Keratinocyte (primary cell): ENCODE results near the gene JADE2. TPM values are rescaled to one million over a fixed set of nuclear protein-coding genes. Genes with fewer than 3 reads are reported as not detected.

Experiments used
- DNase-seq: peaks from one replicate; pipeline ENCODE4 v3.0.0-alpha.2; 2011; ENCODE audit warnings: low read depth, missing footprints, low spot score
- FAIRE-seq: peaks from 2 replicates; lab custom pipeline; 2011; peaks lifted over from hg19 to GRCh38; lab: Jason Lieb, UNC
- H2AFZ ChIP-seq: 2 replicates; pipeline ENCODE4 v1.6.0; 2012; ENCODE audit warnings: low read length, control low read depth, inconsistent platforms; ENCODE audit not compliant: control insufficient read depth
- H3K27ac ChIP-seq: 2 replicates; pipeline ENCODE4 v1.5.1; 2011; ENCODE audit warnings: low read length; ENCODE audit not compliant: control insufficient read depth, insufficient read depth
- H3K27me3 ChIP-seq: 3 replicates; pipeline ENCODE4 v1.6.0; 2011; ENCODE audit warnings: low read length; ENCODE audit not compliant: control insufficient read depth, insufficient read depth; ENCODE audit errors: extremely low read depth
- H3K36me3 ChIP-seq, 2 experiments: 2 replicates in 1 of 2; 3 replicates in 1 of 2; pipeline ENCODE4 v1.5.1; 2011; ENCODE audit warnings: low read length in 2 of 2, mild to moderate bottlenecking in 1 of 2; ENCODE audit not compliant: control insufficient read depth in 2 of 2, insufficient read depth in 2 of 2; ENCODE audit errors: extremely low read depth in 1 of 2
- H3K4me1 ChIP-seq: 3 replicates; pipeline ENCODE4 v1.5.1; 2011; ENCODE audit warnings: low read length; ENCODE audit not compliant: control insufficient read depth, insufficient read depth; ENCODE audit errors: extremely low read depth
- H3K4me2 ChIP-seq: 3 replicates; pipeline ENCODE4 v1.6.0; 2011; ENCODE audit warnings: low read depth, low read length; ENCODE audit not compliant: control insufficient read depth, insufficient read depth; ENCODE audit errors: extremely low read depth
- H3K4me3 ChIP-seq, 3 experiments: fragments of 200-600 bp in 1 of 3; sonication (generic) in 1 of 3; 2 replicates in 2 of 3; 3 replicates in 1 of 3; pipeline ENCODE4 v1.5.1; 2011 to 2016; ENCODE audit warnings: low read length in 3 of 3, mild to moderate bottlenecking in 3 of 3, control low read depth in 2 of 3, inconsistent platforms in 1 of 3, low read depth in 1 of 3, mixed read lengths in 1 of 3, mixed run types in 1 of 3, moderate library complexity in 1 of 3; ENCODE audit not compliant: control insufficient read depth in 2 of 3, insufficient read depth in 2 of 3; ENCODE audit errors: extremely low read depth in 1 of 3
- H3K79me2 ChIP-seq: 2 replicates; pipeline ENCODE4 v1.6.0; 2012; ENCODE audit warnings: low read length; ENCODE audit not compliant: control insufficient read depth, insufficient read depth
- H3K9ac ChIP-seq: 3 replicates; pipeline ENCODE4 v1.6.0; 2011; ENCODE audit warnings: low read length; ENCODE audit not compliant: control insufficient read depth, insufficient read depth; ENCODE audit errors: extremely low read depth
- H3K9me1 ChIP-seq: 3 replicates; pipeline ENCODE4 v1.6.0; 2011; ENCODE audit warnings: low read length; ENCODE audit not compliant: control insufficient read depth, insufficient read depth; ENCODE audit errors: extremely low read depth
- H3K9me3 ChIP-seq: 2 replicates; pipeline ENCODE4 v1.5.1; 2012; ENCODE audit warnings: low read depth, low read length; ENCODE audit not compliant: control insufficient read depth
- H4K20me1 ChIP-seq: 3 replicates; pipeline ENCODE4 v1.6.0; 2011; ENCODE audit warnings: low read length; ENCODE audit not compliant: control insufficient read depth, insufficient read depth; ENCODE audit errors: extremely low read depth
- CTCF ChIP-seq, 3 experiments: IDR thresholded peaks in 1 of 3; conservative IDR thresholded peaks in 1 of 3; optimal IDR thresholded peaks in 1 of 3; 2 replicates in 2 of 3; 3 replicates in 1 of 3; pipeline versions ENCODE3 to v1.5.1; 2011; ENCODE audit warnings: low read length in 3 of 3, mild to moderate bottlenecking in 3 of 3, moderate library complexity in 2 of 3, control low read depth in 1 of 3, inconsistent platforms in 1 of 3; ENCODE audit not compliant: insufficient read depth in 2 of 3; ENCODE audit errors: extremely low read depth in 1 of 3
- EZH2 ChIP-seq: IDR thresholded peaks from one replicate; pipeline ENCODE4 v1.6.1; 2012; ENCODE audit warnings: inconsistent platforms, mild to moderate bottlenecking, low read length, moderate library complexity
- dilution Hi-C: fragments of 300-500 bp; cut with MboI; formaldehyde crosslinking; loops from one replicate; pipeline ENCODE4 v1.7.0; 2020; ENCODE audit warnings: low sequenced_read_pairs; ENCODE audit not compliant: extremely low pct_ligation_motif_present
- polyA plus RNA-seq, 5 experiments: library from polyadenylated mRNA; depleted of rRNA in 3 of 5; stranded (reverse) in 3 of 5; stranded (forward) in 1 of 5; unstranded in 1 of 5; fragments of >200 nt; gene quantifications; 1 replicate in 1 of 5; 2 replicates in 3 of 5; 3 replicates in 1 of 5; pipeline versions ENCODE4 v1.2.1 to v1.2.3, GENCODE V29; 2011 to 2012; ENCODE audit warnings: missing spikeins in 2 of 5, low read depth in 1 of 5, low replicate concordance in 1 of 5

The JADE2 gene
- polyA plus RNA-seq, 1 donor (not counting 4 experiments of a cell fraction or from before 2014, with no cell fraction given), result 11.1 TPM

- no peak for DNase-seq
- dilution Hi-C loops, result no loop called here
- H3K36me3 ChIP-seq, result no peaks in the 10 kb centered on the region
- no peaks in the 10 kb centered on the region for H3K79me2 ChIP-seq
- no peak overlapping the region for H3K27ac ChIP-seq
- TF ChIP-seq EZH2, result no peak
- TF ChIP-seq CTCF (optimal IDR thresholded peaks at IDR 0.05 in 1 of 3, IDR thresholded peaks at IDR 0.05 in 1 of 3, conservative IDR thresholded peaks at IDR 0.05 in 1 of 3; ENCODE audit: extremely low read depth in 1 of 3, insufficient read depth in 2 of 3, low read length in 3 of 3), result no peak
- no peaks in the 10 kb centered on the region for H3K9me3 ChIP-seq
- no peaks in the 10 kb centered on the region for H3K27me3 ChIP-seq
- H3K4me1 ChIP-seq, result no peaks in the 10 kb centered on the region
- no peaks in the 10 kb centered on the region for H4K20me1 ChIP-seq
- H3K9me1 ChIP-seq, result no peaks in the 10 kb centered on the region
- H3K4me3 ChIP-seq, result no peak overlapping the region
- no peak for FAIRE-seq
- H3K4me2 ChIP-seq, result no peak overlapping the region
- no peak overlapping the region for H2AFZ ChIP-seq
- no peak overlapping the region for H3K9ac ChIP-seq
Measured at GRCh38 chr5:134584662-134585061, 59.2 kb downstream of the JADE2 start.

- dilution Hi-C loops, result no loop called here
- no peak for FAIRE-seq
Measured at GRCh38 chr5:134585966-134586365, 60.5 kb downstream of the JADE2 start.

More at GRCh38 chr5:134585966-134586365, 60.5 kb downstream of the JADE2 start:
- no peaks in the 10 kb centered on the region for H3K79me2 ChIP-seq
- H3K9me1 ChIP-seq, result no peaks in the 10 kb centered on the region
- H2AFZ ChIP-seq, result no peak overlapping the region
- no peaks in the 10 kb centered on the region for H3K36me3 ChIP-seq
- H3K27me3 ChIP-seq, result no peaks in the 10 kb centered on the region
- peaks cover under 1% of the 10 kb centered on the region for H3K4me1 ChIP-seq
- no peak overlapping the region for H3K27ac ChIP-seq
- DNase-seq, result no peak
- H3K4me2 ChIP-seq, result no peak overlapping the region
- no peaks in the 10 kb centered on the region for H4K20me1 ChIP-seq
- no peak overlapping the region for H3K9ac ChIP-seq
- no peak overlapping the region for H3K4me3 ChIP-seq
- TF ChIP-seq CTCF (optimal IDR thresholded peaks at IDR 0.05 in 1 of 3, IDR thresholded peaks at IDR 0.05 in 1 of 3, conservative IDR thresholded peaks at IDR 0.05 in 1 of 3; ENCODE audit: extremely low read depth in 1 of 3, insufficient read depth in 2 of 3, low read length in 3 of 3) (no peak), EZH2 (no peak)
- H3K9me3 ChIP-seq, result no peaks in the 10 kb centered on the region
